Breast epithelium (tissue), 3 donors: ENCODE measurements around the gene SNCA.

ENCODE experiments used
- POLR2AphosphoS5 ChIP-seq, 3 donors: sonication (generic); formaldehyde crosslinking; IDR thresholded peaks; one replicate each; pipeline ENCODE4 v1.6.1; 2017; ENCODE audit warnings: antibody characterized with exemption in 3 of 3
- TF ChIP-seq, protein P1 (sequence below), 3 donors: fragments of 450-650 bp; IDR thresholded peaks; one replicate each; pipeline ENCODE4 v1.5.1; 2016 to 2017; ENCODE audit warnings: antibody characterized with exemption in 3 of 3, mild to moderate bottlenecking in 3 of 3, moderate library complexity in 3 of 3

DNA sequence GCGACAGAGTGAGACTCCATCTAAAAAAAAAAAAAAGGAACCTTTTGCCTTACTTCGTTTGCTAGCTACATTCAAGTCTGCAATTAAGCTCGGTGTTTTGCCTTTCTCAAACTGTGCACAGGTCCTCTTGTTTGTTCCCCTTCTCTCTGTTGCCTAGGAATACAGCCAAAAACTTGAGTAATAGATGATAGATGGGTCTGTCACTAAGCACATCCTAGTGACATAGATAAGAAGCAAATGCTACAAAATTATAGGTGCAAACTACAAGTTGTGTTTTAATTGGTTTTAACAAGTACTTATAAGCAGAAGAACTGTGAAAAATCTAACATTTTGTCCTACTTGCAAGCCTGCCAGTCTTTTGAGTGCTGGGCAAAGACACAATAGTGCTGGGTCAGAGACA, 95.2 kb downstream of the SNCA start:
- TF ChIP-seq, protein P1, sequence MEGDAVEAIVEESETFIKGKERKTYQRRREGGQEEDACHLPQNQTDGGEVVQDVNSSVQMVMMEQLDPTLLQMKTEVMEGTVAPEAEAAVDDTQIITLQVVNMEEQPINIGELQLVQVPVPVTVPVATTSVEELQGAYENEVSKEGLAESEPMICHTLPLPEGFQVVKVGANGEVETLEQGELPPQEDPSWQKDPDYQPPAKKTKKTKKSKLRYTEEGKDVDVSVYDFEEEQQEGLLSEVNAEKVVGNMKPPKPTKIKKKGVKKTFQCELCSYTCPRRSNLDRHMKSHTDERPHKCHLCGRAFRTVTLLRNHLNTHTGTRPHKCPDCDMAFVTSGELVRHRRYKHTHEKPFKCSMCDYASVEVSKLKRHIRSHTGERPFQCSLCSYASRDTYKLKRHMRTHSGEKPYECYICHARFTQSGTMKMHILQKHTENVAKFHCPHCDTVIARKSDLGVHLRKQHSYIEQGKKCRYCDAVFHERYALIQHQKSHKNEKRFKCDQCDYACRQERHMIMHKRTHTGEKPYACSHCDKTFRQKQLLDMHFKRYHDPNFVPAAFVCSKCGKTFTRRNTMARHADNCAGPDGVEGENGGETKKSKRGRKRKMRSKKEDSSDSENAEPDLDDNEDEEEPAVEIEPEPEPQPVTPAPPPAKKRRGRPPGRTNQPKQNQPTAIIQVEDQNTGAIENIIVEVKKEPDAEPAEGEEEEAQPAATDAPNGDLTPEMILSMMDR (IDR thresholded peaks at IDR 0.05) = no peak
- TF ChIP-seq POLR2AphosphoS5 (IDR thresholded peaks at IDR 0.05) = no peak
